GM18511 (cell line): ENCODE data around the gene ARHGAP26.

Experiments
- ATAC-seq: cut with Tn5 transposase; IDR thresholded peaks from one replicate; pipeline ENCODE4 v1.9.1; 2021; ENCODE audit warnings: mild to moderate bottlenecking, moderate library complexity; ENCODE audit not compliant: unreplicated experiment

ARHGAP26 gene

DNA sequence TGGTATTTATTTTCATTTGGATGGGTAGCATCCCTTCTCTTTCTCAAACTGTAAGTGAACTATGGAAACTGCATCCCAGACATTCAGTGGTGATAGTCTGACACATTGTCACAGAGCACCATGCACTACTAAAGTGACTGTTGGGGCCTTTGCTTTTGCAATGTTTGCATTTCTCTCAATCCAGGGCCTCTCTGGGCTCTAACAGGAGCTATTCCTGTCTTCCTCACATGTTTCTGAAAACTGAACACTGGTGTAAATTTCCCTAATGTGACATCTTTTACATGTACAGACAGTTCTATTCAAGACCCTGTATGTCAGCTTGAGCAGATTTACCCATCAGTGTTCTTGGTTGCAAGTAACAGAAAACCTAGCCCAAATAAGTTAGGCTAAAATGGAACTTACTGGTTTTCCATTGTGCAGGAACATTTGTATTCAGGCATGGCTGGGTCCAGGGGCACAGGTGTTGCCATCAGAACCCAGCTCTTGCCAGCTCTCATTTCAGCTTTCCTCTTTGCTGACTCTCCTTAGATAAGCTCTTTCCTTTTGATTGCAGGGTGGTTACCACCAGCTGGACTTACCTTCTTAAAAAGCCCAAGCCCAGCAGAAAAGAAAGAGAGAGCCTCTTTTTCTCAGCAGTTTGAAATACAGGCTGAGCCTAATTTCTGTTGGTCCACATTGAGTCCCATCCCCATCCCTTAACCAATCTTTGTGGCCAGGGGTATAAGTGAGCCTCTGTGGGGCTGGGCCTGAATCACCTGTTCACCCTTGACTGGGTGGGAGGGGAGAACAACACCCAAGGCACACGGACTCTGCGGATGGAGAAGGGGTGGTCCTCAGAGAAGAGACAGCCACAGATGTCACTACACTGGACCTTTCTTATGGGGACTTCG is 399.0 kb downstream of the ARHGAP26 start:
- no peak for ATAC-seq

DNA sequence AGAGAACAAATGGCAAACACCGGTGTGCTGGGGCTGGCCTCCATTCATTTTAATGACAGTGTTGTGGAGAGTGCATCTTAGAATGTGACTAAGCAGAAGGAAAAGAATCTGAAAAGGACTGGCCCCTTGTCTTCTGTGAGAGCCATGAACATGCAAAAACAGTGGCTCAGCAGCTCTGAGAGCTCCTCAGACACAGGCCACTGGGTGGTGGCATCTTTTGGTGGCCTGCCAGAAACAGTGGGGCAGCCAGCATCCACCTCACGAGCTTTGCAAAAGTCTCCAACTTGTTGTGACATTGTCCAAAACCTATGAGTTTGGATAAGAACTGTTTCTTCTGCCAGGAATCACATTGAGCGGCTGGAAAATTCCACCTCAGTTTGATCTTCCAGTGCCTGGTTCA is 399.9 kb downstream of the ARHGAP26 start:
- ATAC-seq = no peak

DNA sequence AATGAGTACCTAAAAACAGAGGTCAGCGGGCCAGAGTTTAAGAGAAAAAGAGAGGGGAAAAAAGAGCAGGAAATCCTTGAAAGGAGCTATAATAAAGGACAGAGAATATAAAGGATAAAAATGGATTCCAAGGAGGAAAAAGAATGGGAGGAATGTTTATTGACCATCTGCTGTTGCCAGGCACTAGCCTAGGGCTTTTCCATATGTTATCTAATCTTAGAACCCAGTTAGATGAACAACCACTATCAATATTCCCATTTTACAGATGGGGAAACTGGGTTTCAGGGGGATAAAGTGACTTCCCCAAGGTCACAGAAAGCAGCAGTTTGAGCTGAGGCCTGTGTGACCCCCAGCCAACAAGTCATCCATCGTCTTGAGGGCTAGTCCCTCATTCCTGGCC is 400.8 kb downstream of the ARHGAP26 start:
- ATAC-seq = no peak

DNA sequence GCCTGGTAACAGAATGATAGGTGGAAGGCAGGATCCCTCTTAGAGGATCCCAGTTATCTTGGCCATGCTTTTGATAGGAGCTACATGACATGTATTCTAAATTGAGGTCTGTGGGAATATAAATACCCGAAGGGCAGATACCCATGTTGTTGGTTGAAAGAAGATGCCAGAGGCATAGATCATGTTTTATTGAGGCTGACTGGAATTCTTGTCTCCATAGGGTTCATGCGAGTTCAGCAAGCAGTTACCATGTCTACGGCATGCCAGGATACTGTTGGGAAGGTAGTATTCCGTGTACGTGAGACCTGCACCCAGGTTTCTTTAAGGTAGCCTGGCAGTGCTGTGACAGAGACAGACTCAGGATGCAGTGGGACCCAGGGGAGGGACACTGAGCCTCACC is 402.6 kb downstream of the ARHGAP26 start:
- no peak for ATAC-seq

DNA sequence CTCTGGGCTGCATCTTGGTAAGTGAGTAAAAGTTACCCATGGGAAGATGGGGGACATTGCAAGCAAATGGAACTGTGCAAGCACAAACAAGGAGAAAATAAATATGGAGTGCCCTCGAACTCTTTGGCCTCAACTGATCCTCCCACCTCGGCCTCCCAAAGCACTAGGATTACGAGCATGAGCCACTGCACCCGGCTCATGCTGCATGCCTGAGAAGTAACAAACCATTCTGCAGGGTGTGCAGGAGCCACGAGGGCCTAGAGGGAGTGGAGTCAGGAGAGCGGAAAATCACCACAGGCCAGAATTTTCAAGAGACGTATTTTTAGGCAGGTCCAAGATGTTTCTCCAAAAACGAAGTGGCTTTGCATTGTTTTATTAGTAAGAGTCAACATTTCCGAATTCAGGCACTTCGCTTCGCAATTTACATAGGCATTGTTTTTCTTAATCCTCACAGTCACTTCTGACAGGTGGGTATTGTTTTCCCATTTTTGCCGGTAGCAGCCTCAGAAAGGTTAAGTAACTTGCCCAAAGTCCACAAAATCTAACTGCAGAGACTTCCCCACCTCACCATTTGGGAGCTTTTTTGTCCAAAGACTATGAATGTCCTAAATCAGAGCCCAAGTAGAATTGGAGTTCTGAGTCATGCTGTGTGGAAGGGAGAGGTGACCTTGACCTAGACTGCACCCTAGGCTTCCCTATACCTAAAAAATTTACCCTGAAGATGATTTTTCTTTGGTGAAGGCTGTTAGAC is 403.1 kb downstream of the ARHGAP26 start:
- ATAC-seq = no peak

DNA sequence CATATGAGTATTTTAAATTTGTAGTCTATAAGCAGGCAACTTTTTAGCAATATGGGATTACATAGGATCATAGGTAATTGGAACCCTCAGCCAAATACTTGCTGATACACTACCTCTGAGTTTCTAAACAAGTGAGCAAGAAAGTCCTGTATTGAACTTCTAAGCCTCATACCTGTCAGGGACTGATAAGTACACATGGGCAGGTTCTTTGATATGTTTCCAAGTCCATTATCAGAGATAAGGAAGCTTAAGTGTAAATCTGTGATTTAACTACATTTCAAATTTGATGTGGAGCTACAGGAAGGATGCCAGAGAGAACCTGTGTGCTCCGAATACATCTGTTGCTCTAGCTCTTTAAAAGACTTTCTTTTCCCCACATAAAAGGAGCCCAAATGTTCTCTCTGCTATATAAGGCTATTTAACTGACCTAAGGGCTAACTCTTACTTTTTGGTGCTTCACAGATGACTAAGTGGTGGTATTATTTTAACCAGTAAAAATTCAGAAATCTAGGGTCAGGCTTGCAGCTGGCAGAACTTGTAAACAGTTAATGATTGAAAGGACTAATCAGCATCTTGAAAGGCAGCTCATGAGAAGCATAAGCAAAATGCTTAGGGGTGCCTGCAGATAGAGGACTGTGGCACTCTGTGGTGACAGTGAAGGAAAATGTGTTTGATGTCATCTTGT is 404.7 kb downstream of the ARHGAP26 start:
- ATAC-seq = peak; percentile 96

DNA sequence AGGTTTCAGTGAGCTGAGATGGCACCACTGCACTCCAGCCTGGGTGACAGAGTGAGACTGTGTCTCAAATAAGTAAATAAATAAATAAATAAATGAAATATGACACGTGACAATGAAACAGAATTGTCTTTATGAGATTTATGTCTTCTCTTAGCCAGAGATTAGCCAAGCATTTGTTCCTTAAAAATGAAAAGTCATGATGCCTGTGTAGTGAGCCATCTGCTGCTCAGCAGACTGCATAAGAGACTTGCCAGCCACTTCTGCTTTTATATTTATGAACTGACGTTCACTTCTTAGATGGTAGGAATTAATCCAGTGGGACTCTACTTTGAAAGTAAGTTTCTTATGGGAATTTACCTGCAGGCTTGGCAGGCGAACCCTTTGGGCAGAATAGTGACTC is 405.9 kb downstream of the ARHGAP26 start:
- no peak for ATAC-seq

DNA sequence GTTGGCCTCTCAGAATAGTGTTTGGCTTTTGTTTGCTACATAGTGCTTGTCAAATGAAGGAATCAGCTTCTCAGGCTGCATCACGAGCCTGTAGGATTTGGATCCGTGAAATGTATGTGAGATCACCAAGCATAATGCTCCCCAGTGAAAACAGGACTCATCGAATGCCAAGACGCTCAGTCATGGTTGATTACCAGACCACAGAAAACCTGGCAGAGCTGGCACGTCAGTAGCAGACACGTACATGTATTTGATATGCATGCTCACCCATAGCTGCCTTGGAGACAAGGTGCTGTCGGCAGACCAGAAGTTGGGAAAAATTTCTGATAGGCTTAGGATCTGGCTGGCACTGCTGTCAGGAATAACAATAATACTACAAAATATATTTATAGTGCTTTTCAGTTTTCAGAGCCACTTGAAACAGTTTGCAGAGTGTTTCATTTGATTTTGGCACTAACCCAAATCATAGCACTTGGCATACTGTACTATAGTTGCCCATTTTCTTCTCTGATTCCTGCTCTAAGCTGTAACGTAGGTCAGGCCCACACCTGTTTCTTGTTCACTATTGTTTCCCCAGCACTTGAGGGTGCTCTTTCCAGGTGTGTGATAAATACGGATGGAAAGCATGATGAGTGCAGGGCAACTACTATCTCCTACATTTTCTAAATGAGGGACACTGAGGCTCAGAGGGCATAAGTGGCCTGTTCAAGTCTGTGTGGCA is 407.2 kb downstream of the ARHGAP26 start:
- ATAC-seq = no peak

DNA sequence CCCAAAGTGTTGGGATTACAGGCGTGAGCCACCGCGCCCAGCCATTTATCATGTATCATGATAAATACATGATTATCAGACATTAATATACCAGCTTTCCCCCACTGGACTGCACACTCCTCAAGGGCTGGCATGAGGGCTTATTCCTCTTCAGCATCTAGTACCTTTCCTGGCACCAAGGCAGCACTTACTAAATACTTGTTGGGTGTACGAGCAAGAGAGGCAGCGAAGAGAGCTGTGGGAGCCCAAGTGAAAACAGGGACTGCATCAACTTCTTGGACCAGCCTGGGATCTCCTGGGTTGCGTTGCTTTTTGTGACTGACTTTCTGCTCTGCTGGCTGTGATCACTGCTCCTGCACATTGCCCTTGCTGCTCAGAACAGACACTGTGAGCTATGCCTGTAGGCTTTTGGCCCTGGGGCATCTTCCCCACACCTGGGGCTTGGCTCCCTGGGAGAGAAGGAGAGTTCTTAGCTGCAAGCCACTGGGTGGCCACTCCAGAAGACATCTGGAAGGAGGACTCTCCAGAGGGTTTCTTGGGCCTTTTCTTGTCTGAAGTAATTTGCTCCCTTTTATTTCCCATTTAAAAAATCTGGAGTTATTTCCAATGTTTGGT is 409.1 kb downstream of the ARHGAP26 start:
- no peak for ATAC-seq

DNA sequence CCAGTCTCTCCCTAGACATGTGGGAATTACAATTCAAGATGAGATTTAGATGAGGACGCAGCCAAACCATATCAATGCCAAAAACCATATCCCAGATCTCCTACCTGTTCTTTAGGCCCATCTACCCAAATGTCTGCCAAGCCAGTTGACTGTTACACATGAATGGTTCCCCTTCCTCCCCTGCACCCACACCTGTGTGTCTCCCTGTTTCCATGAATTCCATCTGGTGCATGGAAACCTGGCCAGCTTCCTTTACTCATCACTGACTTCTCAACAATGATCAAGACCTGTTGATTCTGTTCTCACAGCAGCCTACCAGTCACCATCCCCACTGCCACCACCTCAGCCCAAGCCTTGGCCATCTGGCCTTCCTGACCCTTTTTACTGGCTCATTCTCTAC is 410.6 kb downstream of the ARHGAP26 start:
- no peak for ATAC-seq

DNA sequence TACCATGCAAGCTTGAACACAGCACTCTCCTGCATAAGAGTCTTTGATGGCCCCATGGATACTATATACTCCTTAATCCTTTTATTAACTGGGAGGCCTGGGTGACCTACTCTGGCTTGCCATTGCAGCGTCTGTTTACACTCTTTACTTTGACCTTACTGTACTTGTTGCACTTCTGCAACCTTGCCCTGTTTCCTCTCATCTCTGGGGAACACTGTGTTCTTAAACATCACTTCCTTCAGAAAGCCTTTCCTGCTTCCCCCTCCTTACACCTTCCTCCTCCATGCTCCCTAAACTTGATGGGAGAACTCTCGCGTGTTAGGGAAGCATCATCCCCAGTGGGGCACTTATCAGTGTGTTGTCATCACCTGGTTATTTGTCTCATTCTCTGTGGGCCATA is 411.0 kb downstream of the ARHGAP26 start:
- ATAC-seq = no peak

DNA sequence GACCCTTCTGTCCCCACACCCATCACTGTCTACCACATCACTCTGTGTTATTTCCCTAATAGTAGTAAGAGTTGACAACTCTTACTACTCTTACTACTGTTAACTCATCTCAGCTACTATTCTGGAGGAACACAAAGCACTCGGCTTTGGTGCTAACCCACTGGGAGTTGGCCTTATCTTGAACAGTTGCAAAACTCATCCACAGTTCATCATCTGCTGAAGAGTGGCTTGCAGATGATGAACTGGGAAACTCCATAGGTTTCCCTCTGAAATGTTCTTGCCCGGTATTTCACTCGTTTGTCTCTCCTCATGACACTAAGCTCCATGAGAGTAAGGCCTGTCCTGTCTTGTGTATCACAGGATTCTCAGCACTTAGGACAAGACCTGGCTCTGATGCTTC is 411.9 kb downstream of the ARHGAP26 start:
- no peak for ATAC-seq

DNA sequence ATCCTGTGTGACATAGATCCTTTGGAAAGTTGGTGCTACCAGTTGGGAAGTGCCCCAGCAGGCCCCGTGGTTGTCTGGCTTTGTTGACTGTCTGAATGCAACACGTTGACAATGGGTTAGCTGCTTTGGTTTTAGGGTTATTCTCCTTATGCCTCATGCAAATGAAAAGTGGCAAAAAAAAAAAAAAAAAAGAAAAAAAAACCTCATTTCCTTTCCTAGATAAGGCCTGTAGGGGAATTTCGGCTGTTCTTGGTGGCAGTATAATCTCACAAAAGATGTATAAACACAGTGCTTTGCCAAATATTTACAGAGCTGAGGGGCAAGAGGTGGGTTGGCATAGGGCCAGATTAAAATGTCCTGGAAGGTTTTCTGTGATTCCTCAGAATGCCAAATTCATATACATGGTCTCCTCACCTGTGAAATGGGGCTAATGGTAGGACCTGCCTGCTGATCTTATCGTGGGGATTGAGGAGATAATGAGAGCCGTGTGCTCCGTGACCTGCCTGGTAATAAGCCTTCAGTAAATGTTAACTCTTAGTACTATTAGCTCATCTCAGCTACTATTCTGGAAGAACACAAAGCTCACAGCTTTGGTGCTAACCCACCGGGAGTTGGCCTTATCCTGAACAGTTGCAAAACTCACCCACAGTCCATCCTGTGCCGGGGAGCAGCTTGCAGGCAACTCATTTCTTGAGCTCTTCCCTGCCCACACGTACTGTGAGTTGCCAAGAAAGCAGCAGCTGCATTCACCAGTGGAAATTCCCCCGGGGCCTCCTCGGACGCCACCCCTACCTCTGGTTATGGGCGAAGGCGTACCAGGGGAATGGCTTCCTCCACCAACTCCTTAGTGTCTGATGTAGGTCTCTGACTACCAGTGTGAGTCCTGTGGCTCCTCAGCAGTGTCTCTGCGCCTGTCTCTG is 413.0 kb downstream of the ARHGAP26 start:
- peak; percentile 73 for ATAC-seq

DNA sequence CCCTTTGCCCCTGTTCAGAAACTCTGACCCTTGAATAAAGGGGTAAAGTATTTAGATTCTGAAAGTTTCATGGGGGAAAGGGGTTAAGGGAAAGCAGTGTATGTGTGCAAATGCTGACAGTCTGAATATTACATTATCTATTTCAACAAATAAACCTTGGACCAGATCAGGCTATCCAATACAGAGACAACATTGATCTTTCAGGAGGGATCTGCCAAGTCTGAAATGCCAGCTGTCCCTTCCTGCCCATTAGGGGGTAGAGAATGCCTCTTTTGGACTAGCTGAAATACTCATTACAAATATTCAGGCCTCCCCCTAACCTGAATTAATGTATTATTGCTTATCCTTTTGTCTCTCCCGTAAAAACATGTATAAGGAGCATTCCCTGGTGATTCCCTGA is 413.8 kb downstream of the ARHGAP26 start:
- no peak for ATAC-seq

DNA sequence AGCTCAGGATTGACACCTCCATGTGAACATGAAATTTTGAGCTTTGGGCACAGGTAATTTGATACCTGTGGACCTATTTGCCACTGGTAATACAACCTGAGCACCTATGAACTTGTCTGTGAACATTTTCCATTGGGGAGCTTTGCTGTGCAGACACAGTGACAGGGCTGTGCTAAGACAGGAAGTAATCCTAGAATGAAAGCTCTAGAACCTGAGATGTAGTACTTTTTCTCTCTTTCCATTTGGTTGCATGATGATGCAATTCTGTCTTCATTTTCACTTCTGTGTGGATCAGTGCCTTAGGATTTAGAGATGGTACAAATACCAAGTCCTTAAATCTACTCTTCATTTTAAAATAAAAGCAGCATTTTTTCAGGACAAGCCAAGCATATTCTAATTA is 416.4 kb downstream of the ARHGAP26 start:
- ATAC-seq = peak; percentile 15

DNA sequence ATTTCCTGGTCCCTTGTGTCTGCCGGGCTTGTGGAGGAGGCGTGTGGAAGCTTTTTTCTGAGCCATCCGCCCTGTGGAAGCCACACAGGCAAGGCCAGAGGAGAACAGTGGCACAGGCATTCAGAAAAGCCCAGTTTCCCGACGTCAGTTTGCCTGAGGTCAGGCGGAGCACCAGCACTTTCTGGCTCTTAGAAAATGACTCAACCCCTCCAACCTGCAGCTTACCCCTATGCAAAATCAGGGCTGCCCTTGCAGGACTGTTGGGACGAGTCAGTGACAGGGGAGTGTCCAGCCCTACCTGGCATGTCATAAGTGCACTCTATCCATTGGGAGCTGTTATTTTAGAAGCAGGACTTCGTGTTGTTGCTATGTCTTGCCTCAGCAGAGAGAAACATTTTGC is 417.3 kb downstream of the ARHGAP26 start:
- ATAC-seq = no peak

DNA sequence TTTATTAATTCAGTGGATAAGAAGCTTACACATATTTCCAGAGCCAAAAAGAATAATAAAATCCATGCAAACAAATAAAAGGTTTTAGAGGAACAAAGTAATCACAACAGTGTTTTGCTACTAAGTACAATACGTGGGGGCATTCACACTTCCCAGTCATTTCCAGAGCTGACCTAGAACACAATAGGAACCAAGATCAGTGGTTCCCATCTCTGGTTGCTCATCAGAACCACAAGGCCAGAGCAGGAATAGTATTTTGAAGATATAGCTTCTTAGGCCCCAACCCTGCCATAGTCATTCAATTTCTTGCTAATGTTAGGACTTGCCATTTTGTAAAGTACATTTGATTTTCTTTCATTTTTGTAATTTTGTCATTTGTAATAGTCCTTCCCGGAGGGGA is 417.9 kb downstream of the ARHGAP26 start:
- no peak for ATAC-seq

DNA sequence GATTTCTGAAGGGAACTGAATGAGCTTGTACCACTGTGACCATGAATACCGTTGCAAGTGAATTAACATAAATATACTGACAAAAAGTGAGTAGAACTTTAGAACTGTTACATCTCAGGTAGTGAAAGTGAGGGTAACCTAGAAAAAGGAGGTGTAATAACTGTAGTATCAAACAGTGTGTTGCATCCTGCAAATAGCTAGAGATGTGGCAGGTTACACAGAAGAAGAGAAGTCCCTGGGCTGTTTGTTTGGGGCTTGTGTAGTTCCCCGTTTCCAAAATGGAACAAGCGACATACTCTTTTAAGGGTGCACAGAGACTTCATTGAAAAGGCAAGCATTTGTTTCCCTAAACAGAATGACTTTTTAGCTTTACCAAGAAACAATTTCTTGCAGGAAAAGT is 418.5 kb downstream of the ARHGAP26 start:
- peak; percentile 34 for ATAC-seq

DNA sequence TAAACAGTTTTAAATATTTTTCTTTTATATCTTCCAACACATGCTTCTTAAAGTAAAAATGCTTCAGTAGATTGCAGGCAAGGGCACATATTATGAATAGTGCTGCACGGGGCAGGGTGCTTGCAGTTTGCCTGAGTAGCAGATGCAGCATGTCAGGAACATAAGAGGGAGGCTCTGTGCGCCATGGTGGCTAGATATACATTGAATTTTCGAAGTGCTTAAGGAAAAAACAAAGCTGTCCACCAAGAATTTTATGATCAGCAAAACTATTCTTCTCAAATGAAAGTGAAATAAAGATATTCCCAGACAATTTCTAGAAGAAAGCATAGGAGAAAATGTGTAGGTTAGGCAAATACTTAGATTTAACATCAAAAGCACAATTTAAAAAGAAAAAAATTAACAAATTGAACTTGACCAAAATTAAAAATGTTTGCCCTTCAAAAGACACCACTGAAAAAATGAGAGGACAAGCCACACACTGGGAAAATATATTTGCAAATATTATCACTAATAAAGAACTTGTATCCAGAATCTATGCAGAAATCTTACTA is 420.2 kb downstream of the ARHGAP26 start:
- no peak for ATAC-seq
